H9 (cell line): ENCODE data around the gene APOBEC3G. TPM values are rescaled to one million over a fixed set of nuclear protein-coding genes. Genes with fewer than 3 reads are reported as not detected.

Experiments used
- DNase-seq: peaks from one replicate; pipeline ENCODE4 v3.0.0-alpha.2; 2017
- H2AFZ ChIP-seq: one replicate; pipeline ENCODE4 v1.6.1; 2013; ENCODE audit warnings: mild to moderate bottlenecking, low read length, control low read depth, moderate library complexity
- H2AK5ac ChIP-seq: 2 replicates; pipeline ENCODE4 v1.6.1; 2013; ENCODE audit warnings: low read length, control low read depth, mixed read lengths; ENCODE audit not compliant: insufficient read length
- H2BK120ac ChIP-seq: one replicate; pipeline ENCODE4 v1.6.1; 2013; ENCODE audit warnings: low read depth, mild to moderate bottlenecking, low read length, control low read depth, inconsistent platforms; ENCODE audit not compliant: poor library complexity, severe bottlenecking
- H2BK12ac ChIP-seq: 2 replicates; pipeline ENCODE4 v1.6.1; 2013; ENCODE audit warnings: low read length, control low read depth, mixed read lengths, low read depth; ENCODE audit not compliant: insufficient read length
- H2BK15ac ChIP-seq: 2 replicates; pipeline ENCODE4 v1.6.1; 2013; ENCODE audit warnings: low read depth, low read length, control low read depth
- H2BK20ac ChIP-seq: one replicate; pipeline ENCODE4 v1.6.1; 2013; ENCODE audit warnings: low read depth, mild to moderate bottlenecking, low read length, control low read depth, inconsistent platforms; ENCODE audit not compliant: poor library complexity, severe bottlenecking
- H2BK5ac ChIP-seq: 2 replicates; pipeline ENCODE4 v1.6.1; 2013; ENCODE audit warnings: low read length, control low read depth, mixed read lengths; ENCODE audit not compliant: insufficient read length
- H3K14ac ChIP-seq: 2 replicates; pipeline ENCODE4 v1.6.1; 2013; ENCODE audit warnings: low read length, control low read depth; ENCODE audit not compliant: insufficient read depth
- H3K18ac ChIP-seq: 2 replicates; pipeline ENCODE4 v1.6.1; 2013; ENCODE audit warnings: low read depth, mild to moderate bottlenecking, mixed read lengths, low read length, control low read depth; ENCODE audit not compliant: insufficient read length
- H3K23ac ChIP-seq: 2 replicates; pipeline ENCODE4 v1.6.1; 2013; ENCODE audit warnings: low read length, control low read depth, mixed read lengths, low read depth; ENCODE audit not compliant: insufficient read length
- H3K23me2 ChIP-seq: 2 replicates; pipeline ENCODE4 v1.6.1; 2013; ENCODE audit warnings: low read depth, mild to moderate bottlenecking, mixed read lengths, low read length, control low read depth; ENCODE audit not compliant: insufficient read length, poor library complexity, severe bottlenecking
- H3K27ac ChIP-seq: 2 replicates; pipeline ENCODE4 v1.5.1; 2013; ENCODE audit warnings: low read length, control low read depth, mixed read lengths, low read depth; ENCODE audit not compliant: insufficient read length
- H3K27me3 ChIP-seq: 2 replicates; pipeline ENCODE4 v1.6.1; 2013; ENCODE audit warnings: low read length, control low read depth, inconsistent platforms; ENCODE audit not compliant: insufficient read depth
- H3K4ac ChIP-seq: 2 replicates; pipeline ENCODE4 v1.6.1; 2013; ENCODE audit warnings: low read depth, mild to moderate bottlenecking, control low read depth, inconsistent platforms, low read length, moderate library complexity
- H3K4me1 ChIP-seq: 2 replicates; pipeline ENCODE4 v1.6.1; 2013; ENCODE audit warnings: low read length, control low read depth, inconsistent platforms; ENCODE audit not compliant: insufficient read depth
- H3K4me2 ChIP-seq: 2 replicates; pipeline ENCODE4 v1.6.1; 2013; ENCODE audit warnings: low read length, control low read depth, mixed read lengths; ENCODE audit not compliant: insufficient read length, insufficient read depth
- H3K56ac ChIP-seq: 2 replicates; pipeline ENCODE4 v1.6.1; 2013; ENCODE audit warnings: low read depth, mild to moderate bottlenecking, mixed read lengths, low read length, control low read depth; ENCODE audit not compliant: insufficient read length
- H3K79me1 ChIP-seq: 2 replicates; pipeline ENCODE4 v1.6.1; 2013; ENCODE audit warnings: low read depth, mild to moderate bottlenecking, moderate library complexity, low read length, control low read depth, inconsistent platforms; ENCODE audit not compliant: insufficient read depth, poor library complexity, severe bottlenecking
- H3K79me2 ChIP-seq: 2 replicates; pipeline ENCODE4 v1.6.1; 2013; ENCODE audit warnings: low read length, control low read depth, inconsistent platforms; ENCODE audit not compliant: insufficient read depth
- H3K9ac ChIP-seq: 2 replicates; pipeline ENCODE4 v1.6.1; 2013; ENCODE audit warnings: low read length, control low read depth, mixed read lengths; ENCODE audit not compliant: insufficient read length; ENCODE audit errors: extremely low read depth
- H3K9me3 ChIP-seq: one replicate; pipeline ENCODE4 v1.6.1; 2013; ENCODE audit warnings: low read depth, low read length, inconsistent platforms; ENCODE audit not compliant: control insufficient read depth
- H3T11ph ChIP-seq: one replicate; pipeline ENCODE4 v1.6.1; 2013; ENCODE audit warnings: mild to moderate bottlenecking, low read length, control low read depth, inconsistent platforms
- H4K20me1 ChIP-seq: one replicate; pipeline ENCODE4 v1.6.1; 2013; ENCODE audit not compliant: control insufficient read depth, insufficient read length, insufficient read depth
- H4K5ac ChIP-seq: 2 replicates; pipeline ENCODE4 v1.6.1; 2013; ENCODE audit warnings: low read depth, mild to moderate bottlenecking, mixed read lengths, low read length, control low read depth; ENCODE audit not compliant: insufficient read length
- H4K8ac ChIP-seq: replicated peaks from 2 replicates; pipeline ENCODE4 v1.6.1; 2013; ENCODE audit warnings: low read length, control low read depth, mixed read lengths, low read depth; ENCODE audit not compliant: insufficient read length
- H4K91ac ChIP-seq: 2 replicates; pipeline ENCODE4 v1.6.1; 2013; ENCODE audit warnings: low read depth, mild to moderate bottlenecking, moderate library complexity, mixed read lengths, low read length, control low read depth; ENCODE audit not compliant: insufficient read length
- H3K27ac Mint-ChIP-seq, 3 experiments: 2 replicates in 2 of 3; 3 replicates in 1 of 3; pipeline ENCODE4 v1.8.0; 2020 to 2021; ENCODE audit warnings: mixed read lengths in 3 of 3, mild to moderate bottlenecking in 1 of 3, moderate library complexity in 1 of 3
- H3K27me3 Mint-ChIP-seq: 2 replicates; pipeline ENCODE4 v1.8.0; 2021; ENCODE audit warnings: low read depth, mild to moderate bottlenecking, moderate library complexity, mixed read lengths
- H3K36me3 Mint-ChIP-seq, 3 experiments: 2 replicates in 2 of 3; 3 replicates in 1 of 3; pipeline ENCODE4 v1.8.0; 2020 to 2021; ENCODE audit warnings: low read depth in 3 of 3, mixed read lengths in 3 of 3; ENCODE audit not compliant: insufficient read depth in 1 of 3
- H3K4me1 Mint-ChIP-seq, 2 experiments: 2 replicates each; pipeline ENCODE4 v1.8.0; 2020; ENCODE audit warnings: mixed read lengths in 2 of 2
- H3K4me3 Mint-ChIP-seq, 2 experiments: 2 replicates in 1 of 2; 3 replicates in 1 of 2; pipeline ENCODE4 v1.8.0; 2020 to 2021; ENCODE audit warnings: mild to moderate bottlenecking in 2 of 2, mixed read lengths in 2 of 2, moderate library complexity in 1 of 2
- H3K9me3 Mint-ChIP-seq, 2 experiments: 2 replicates in 1 of 2; 3 replicates in 1 of 2; pipeline ENCODE4 v1.8.0; 2020; ENCODE audit warnings: mild to moderate bottlenecking in 2 of 2, mixed read lengths in 2 of 2, moderate library complexity in 1 of 2
- CTCF ChIP-seq: fragments of 200-600 bp; sonication (generic); conservative IDR thresholded peaks from 3 replicates; pipeline ENCODE4 v1.8.0; 2021; ENCODE audit warnings: antibody characterized with exemption, mild to moderate bottlenecking
- WGBS: extraction: QIAGEN DNeasy Blood & Tissue Kit; methylation state at CpG from one replicate; pipeline ENCODE4 v1.1.7; 2013; ENCODE audit warnings: missing lambda C conversion rate, low lambda C conversion rate, mixed read lengths; ENCODE audit not compliant: insufficient read length; ENCODE audit errors: extremely low coverage; 5-methylcytosine and 5-hydroxymethylcytosine counted together
- total RNA-seq: library from RNA; stranded (reverse); gene quantifications from 2 replicates; pipeline ENCODE4 v1.2.1, GENCODE V29; 2021

Gene APOBEC3G
- total RNA-seq, 1 experiment from 2014 or later: 2.4 TPM

- peaks cover 2% of the 10 kb centered on the region for H3K27me3 Mint-ChIP-seq
Observed at GRCh38 chr22:39103431-39103830, 26.4 kb downstream of the APOBEC3G start.

More at GRCh38 chr22:39103431-39103830, 26.4 kb downstream of the APOBEC3G start:
- no peak overlapping the region for H4K8ac ChIP-seq
- H3T11ph ChIP-seq: no peak overlapping the region
- H2BK15ac ChIP-seq: no peak overlapping the region
- H3K79me1 ChIP-seq: no peaks in the 10 kb centered on the region
- no peak overlapping the region for H3K14ac ChIP-seq
- H3K18ac ChIP-seq: no peak overlapping the region
- no CpG with 5 or more reads among the region's 2 CpGs for WGBS
- DNase-seq: no peak
- no peak overlapping the region for H3K4me2 ChIP-seq
- no peak overlapping the region for H2BK5ac ChIP-seq
- Mint-ChIP-seq H3K36me3 (no peaks in the 10 kb centered on the region), H3K9me3 (no peaks in the 10 kb centered on the region), H3K4me3 (no peak overlapping the region), H3K27ac (no peak overlapping the region), H3K4me1 (peaks cover 13 to 23% of the 10 kb centered on the region in 2 experiments)
- no peaks in the 10 kb centered on the region for H3K79me2 ChIP-seq
- H3K27me3 ChIP-seq: no peaks in the 10 kb centered on the region
- H3K23me2 ChIP-seq: peaks cover 2% of the 10 kb centered on the region
- H2BK120ac ChIP-seq: no peak overlapping the region
- H3K9ac ChIP-seq: no peak overlapping the region
- H4K20me1 ChIP-seq: no peaks in the 10 kb centered on the region
- no peak overlapping the region for H4K5ac ChIP-seq
- no peak overlapping the region for H4K91ac ChIP-seq
- TF ChIP-seq CTCF: no peak
- no peaks in the 10 kb centered on the region; the same call in 1 of the 2 replicates for H3K4me1 ChIP-seq
- no peak overlapping the region for H2AFZ ChIP-seq
- no peak overlapping the region for H3K56ac ChIP-seq
- H2BK12ac ChIP-seq: no peak overlapping the region
- H3K23ac ChIP-seq: no peak overlapping the region
- H2BK20ac ChIP-seq: no peak overlapping the region
- H3K27ac ChIP-seq: no peak overlapping the region
- no peak overlapping the region for H3K4ac ChIP-seq
- no peaks in the 10 kb centered on the region for H3K9me3 ChIP-seq
- H2AK5ac ChIP-seq: no peak overlapping the region
